NCI-H446 treated with DMSO at 0.1 percent for 48 hours (cell line): Measurements from ENCODE around the gene ZDHHC11.
"Not testable (repeated sequence)": the region's sequence is repeated elsewhere in the genome, so short reads cannot be mapped to it uniquely, and the experiment has no call there.

Experiments
- DNase-seq: peaks from one replicate; lab custom pipeline; 2025; lab: John Stamatoyannopoulos, UW

ZDHHC11 gene

GRCh38 chr5:845031-845675, 5.6 kb downstream of the ZDHHC11 start:
- DNase-seq: not testable (repeated sequence)

- not testable (repeated sequence) for DNase-seq
These were observed 6.4 kb downstream of the ZDHHC11 start for GRCh38 chr5:844426-844825.

GRCh38 chr5:843926-844325, 6.9 kb downstream of the ZDHHC11 start:
- not testable (repeated sequence) for DNase-seq

GRCh38 chr5:843371-843770, 7.4 kb downstream of the ZDHHC11 start:
- DNase-seq: not testable (repeated sequence)

GRCh38 chr5:842402-843221, 8.2 kb downstream of the ZDHHC11 start:
- DNase-seq: not testable (repeated sequence)

DNA sequence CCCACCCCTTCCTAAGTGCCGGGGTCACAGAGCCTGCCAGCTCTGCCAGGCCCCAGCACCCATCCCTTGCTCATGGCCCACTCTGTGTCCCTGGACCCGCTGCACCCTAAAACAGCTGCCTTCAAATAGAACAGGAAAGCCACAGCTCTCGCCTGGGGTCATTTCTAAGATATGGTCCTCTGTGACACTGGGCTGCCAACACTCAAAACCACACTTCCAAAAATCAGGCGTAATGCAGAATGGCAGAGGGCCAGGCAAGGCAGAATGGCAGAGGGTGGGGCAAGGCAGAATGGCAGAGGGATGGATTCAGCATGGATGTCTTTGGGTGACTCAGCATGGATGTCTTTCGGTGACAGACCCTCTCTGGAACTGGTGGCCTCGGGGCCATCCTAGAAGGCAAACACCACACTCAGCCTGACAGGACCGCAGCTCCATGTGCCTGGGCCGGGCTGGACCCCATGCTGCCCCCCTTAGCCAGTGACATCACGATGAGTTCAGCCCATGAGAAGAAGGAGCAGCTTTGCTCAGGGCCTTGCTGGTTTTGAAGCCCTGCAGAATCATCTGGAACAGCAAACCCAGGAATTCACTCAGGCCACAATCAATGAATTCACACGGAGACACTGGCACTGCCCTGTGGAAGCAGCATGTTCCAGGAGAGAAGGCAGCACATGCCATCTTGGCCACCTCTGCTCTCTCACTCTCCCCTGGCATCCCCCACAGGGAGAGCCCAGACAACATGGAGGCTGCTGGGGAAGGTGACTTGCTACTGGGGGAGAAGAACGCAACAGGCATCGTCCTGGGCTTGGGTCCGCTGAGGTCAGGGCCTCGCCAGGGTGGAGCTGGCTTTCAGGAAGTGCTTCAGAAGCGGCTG, 9.0 kb downstream of the ZDHHC11 start:
- DNase-seq: not testable (repeated sequence)

DNA sequence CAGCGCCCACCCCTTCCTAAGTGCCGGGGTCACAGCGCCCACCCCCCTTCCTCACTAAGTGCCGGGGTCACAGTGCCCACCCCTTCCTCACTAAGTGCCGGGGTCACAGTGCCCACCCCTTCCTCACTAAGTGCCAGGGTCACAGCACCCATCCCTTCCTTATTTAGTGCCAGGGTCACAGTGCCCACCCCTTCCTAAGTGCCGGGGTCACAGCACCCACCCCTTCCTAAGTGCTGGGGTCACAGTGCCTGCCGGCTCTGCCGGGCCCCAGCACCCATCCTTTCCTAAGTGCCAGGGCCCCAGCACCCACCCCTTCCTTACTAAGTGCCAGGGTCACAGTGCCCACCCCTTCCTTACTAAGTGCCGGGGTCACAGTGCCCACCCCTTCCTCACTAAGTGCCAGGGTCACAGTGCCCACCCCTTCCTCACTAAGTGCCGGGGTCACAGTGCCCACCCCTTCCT, 9.8 kb downstream of the ZDHHC11 start:
- DNase-seq: not testable (repeated sequence)

GRCh38 chr5:840118-840973, 10.4 kb downstream of the ZDHHC11 start:
- not testable (repeated sequence) for DNase-seq

GRCh38 chr5:838431-838851, 12.3 kb downstream of the ZDHHC11 start:
- DNase-seq: not testable (repeated sequence)

DNA sequence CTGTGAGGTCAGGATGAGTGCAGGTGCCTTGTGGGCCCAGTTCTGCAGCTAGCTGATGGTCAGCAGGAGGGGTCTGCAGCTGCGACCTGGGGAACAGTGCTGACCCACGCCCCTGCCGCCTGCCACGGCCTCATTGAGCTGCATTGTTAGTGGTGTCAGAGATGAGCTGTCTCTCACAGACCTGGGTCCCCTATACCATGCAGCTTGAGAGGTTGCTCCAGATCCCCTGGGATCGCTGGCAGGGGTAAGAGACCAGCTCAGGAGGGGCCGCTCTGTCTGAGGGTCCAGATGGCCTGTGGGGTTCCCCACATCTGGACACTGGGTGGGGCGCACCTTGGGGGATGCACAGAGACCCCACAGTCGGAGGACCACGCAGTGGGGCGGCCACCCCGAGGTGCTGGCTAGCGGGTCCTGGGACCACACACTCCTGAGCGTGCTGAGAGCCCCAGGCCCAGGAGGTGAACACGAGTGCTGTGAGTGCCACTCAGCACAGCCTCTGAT, 13.1 kb downstream of the ZDHHC11 start:
- DNase-seq: not testable (repeated sequence)

GRCh38 chr5:835933-836612, 14.7 kb downstream of the ZDHHC11 start:
- DNase-seq: not testable (repeated sequence)

GRCh38 chr5:834013-834412, 16.8 kb downstream of the ZDHHC11 start:
- DNase-seq: not testable (repeated sequence)

GRCh38 chr5:828194-828593, 22.6 kb downstream of the ZDHHC11 start:
- DNase-seq: not testable (repeated sequence)

- DNase-seq: not testable (repeated sequence)
These were observed 25.2 kb downstream of the ZDHHC11 start for GRCh38 chr5:825544-825943.

DNA sequence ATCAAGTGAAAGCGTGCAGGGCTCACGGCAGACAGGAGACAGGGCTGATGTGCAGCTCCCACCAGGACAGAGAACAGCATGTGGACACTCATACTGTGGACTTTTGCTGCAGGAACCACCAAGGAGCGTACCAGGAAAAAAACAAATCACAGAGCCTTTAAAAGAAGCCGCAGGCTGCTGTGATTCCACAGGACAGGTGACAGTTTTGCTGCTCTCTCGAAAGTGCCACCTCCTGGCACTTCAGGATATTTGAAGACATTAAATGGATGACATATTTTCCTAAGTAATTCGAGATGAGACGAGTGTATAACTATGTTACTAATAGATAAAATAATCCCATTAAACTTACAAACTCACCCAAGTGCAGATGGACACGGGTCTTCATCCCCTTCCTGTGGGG, 29.3 kb downstream of the ZDHHC11 start:
- no peak for DNase-seq

GRCh38 chr5:820245-820644, 30.5 kb downstream of the ZDHHC11 start:
- no peak for DNase-seq

DNA sequence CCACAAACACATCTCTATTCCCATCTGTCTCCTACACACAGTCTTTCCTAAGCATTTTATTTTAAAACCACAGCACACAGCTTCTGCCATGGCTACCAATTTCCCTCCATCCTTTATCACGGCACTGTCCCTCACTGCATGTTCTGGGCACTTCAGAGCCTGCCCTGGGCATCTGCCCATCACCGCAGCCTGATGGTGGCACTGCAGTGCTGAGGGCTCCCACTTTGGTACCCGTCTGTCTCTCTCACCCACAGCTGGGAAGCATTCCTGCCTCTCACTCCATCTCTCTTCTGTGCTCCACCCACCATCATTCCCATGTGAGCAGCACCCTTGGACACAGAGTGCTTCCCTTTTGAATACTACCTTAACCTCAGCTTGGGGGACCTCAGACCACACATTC, 31.7 kb downstream of the ZDHHC11 start:
- no peak for DNase-seq

DNA sequence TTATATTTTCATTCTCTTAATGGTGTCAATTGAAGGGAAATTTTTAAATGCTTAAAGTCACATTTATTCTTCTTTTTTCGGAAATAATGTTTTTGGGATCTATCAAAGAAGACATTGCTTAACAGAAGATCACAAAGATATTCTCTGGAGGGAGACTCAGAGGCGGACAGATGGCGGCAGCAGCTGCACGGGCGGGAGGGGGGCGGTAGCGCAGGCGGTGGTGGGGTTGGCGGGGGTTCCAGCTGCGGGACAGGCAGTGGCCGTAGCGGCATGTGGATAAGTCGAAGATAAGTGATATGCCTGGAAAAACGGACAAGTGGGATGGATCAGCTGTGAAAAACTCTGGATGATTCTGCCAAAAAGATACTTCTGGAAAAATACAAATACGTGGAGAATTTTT, 34.6 kb downstream of the ZDHHC11 start:
- no peak for DNase-seq

DNA sequence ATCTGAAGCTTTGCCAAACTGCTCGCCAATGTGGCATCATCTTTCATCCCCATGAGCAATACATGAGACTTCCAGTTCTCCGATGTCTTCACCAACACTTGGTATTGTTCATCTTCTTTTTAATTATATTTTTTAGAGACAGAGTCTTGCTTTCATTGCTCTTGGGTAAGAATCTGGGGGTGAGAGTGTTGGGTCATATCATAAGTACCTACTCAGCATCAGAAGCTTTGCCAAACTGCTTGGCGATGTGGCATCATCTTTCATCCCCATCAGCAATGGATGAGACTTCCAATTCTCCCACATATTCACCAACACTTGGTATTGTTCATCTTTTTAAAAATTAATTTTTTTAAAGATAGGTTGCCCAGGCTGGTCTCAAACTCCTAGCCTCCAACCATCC, 35.3 kb downstream of the ZDHHC11 start:
- no peak for DNase-seq

- not testable (repeated sequence) for DNase-seq
These were observed 37.2 kb downstream of the ZDHHC11 start for GRCh38 chr5:813575-813974.
